Upper lobe of left lung (tissue), 6 donors: Measurements from ENCODE around the gene PDE7B. TPM values are rescaled to one million over a fixed set of nuclear protein-coding genes. Genes with fewer than 3 reads are reported as not detected.

Experiments
- ATAC-seq, 2 donors: fragments of 200-7000 bp; cut with Tn5 transposase; one replicate each; pipeline ENCODE4 v1.9.1; 2022; ENCODE audit warnings: mild to moderate bottlenecking in 2 of 2, moderate library complexity in 2 of 2; ENCODE audit not compliant: low FRiP score in 2 of 2
- DNase-seq, 2 donors: peaks; one replicate each; pipeline ENCODE4 v3.0.0-alpha.2; 2019 to 2020
- H3K27ac ChIP-seq, 4 donors: fragments of 200-600 bp; sonication (generic); one replicate each; pipeline ENCODE4 v1.5.1; 2016 to 2019
- H3K27me3 ChIP-seq, 4 donors: fragments of 200-600 bp; sonication (generic); one replicate each; pipeline ENCODE4 v1.5.1; 2017 to 2019
- H3K36me3 ChIP-seq, 4 donors: fragments of 200-600 bp; sonication (generic); one replicate each; pipeline ENCODE4 v1.5.1; 2016 to 2019
- H3K4me1 ChIP-seq, 4 donors: fragments of 200-600 bp; sonication (generic); one replicate each; pipeline ENCODE4 v1.5.1; 2018 to 2019
- H3K4me3 ChIP-seq, 4 donors: fragments of 200-600 bp; sonication (generic); one replicate each; pipeline ENCODE4 v1.5.1; 2017 to 2019; ENCODE audit warnings: mild to moderate bottlenecking in 2 of 4, moderate library complexity in 1 of 4
- H3K9me3 ChIP-seq, 4 donors: fragments of 200-600 bp; sonication (generic); one replicate each; pipeline ENCODE4 v1.5.1; 2018 to 2019
- EP300 ChIP-seq, 4 donors: sonication (generic); formaldehyde crosslinking; IDR thresholded peaks; one replicate each; pipeline ENCODE4 v1.5.1; 2017; ENCODE audit warnings: antibody characterized with exemption in 4 of 4, control low read depth in 2 of 4
- POLR2A ChIP-seq, 4 donors: fragments of 450-650 bp; IDR thresholded peaks; one replicate each; pipeline ENCODE4 v1.5.1; 2016 to 2017; ENCODE audit warnings: antibody characterized with exemption in 4 of 4, mild to moderate bottlenecking in 2 of 4
- POLR2AphosphoS5 ChIP-seq, 2 donors: sonication (generic); formaldehyde crosslinking; IDR thresholded peaks; one replicate each; pipeline ENCODE4 v1.5.1; 2017; ENCODE audit warnings: antibody characterized with exemption in 2 of 2
- WGBS, 2 donors: methylation state at CpG; one replicate each; pipeline ENCODE4 v1.1.5; 2017 to 2018; 5-methylcytosine and 5-hydroxymethylcytosine counted together
- total RNA-seq, 6 donors: library from RNA; depleted of rRNA in 4 of 6; stranded (reverse); fragments of >200 nt in 4 of 6; gene quantifications; one replicate each; pipeline versions ENCODE4 v1.1.0 to v1.2.1, GENCODE V29; 2016 to 2021
- TF ChIP-seq, protein P1 (sequence below), 6 experiments: fragments of 450-650 bp in 4 of 6; fragments of 200-600 bp in 2 of 6; sonication (generic) in 2 of 6; IDR thresholded peaks; one replicate each; pipeline ENCODE4 v1.5.1; 2016 to 2019; ENCODE audit warnings: antibody characterized with exemption in 6 of 6
- donor health status: DM: no; HTN: no; CAD: no; lungs with moderate emphysema.
- donor health status: DM: no; HTN: yes; CAD: no; lungs with severe emphysema.

The PDE7B gene
- total RNA-seq, 6 donors from 2014 or later, result 1.0 to 4.4 (median 2.6) TPM

DNA sequence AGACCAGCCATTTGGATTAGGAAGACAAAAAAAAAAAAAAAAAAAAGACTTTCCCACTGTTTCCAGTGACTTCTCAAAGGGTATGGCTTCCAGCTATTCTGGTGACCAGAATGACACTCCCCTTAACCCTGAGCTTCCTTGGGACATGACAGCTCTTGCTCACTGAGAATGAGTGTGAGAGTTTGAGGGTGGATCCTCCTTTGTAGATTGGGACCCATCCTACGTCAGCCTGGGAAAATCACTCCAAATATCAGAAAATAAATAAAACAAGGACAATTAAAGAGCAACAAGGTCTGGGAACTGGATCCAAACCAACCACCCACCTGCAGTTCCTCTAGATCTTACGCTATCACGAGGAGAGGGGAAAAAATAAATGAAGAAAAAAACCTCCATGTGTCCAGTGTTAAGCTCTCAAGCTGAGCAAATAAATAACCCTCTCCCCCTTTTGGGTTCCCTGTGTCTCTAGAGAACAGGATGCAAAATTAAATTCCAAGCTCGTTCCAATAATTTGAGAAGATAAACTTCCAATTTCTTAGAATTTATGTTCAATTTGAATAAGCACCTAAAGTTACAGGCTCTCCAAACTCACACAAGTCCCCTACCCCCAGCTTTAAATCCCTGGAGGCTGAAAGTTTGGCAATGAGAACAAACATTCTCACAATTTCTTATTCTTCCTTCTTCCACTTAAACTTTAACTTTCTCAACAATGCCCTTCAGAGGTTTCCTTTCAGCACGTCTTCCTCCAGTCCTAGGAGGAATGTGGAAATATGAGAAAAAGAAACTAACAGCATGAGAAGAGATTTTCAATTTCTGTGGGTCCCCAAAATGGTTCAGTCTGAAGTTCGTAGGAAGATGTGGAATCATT is 228.4 kb downstream of the PDE7B start:
- Histone ChIP-seq H3K4me1 (peaks cover 0 to 3% (median 0%) of the 10 kb centered on the region in 4 donors), H3K27me3 (no peaks in the 10 kb centered on the region), H3K27ac (peak overlapping the region in 1 of 4 donors; percentile 1), H3K36me3 (no peaks in the 10 kb centered on the region), H3K9me3 (no peaks in the 10 kb centered on the region), H3K4me3 (no peak overlapping the region)
- no peak for DNase-seq
- TF ChIP-seq POLR2AphosphoS5 (IDR thresholded peaks at IDR 0.05) (no peak), POLR2A (IDR thresholded peaks at IDR 0.05) (no peak), EP300 (IDR thresholded peaks at IDR 0.05) (no peak)
- TF ChIP-seq, protein P1, sequence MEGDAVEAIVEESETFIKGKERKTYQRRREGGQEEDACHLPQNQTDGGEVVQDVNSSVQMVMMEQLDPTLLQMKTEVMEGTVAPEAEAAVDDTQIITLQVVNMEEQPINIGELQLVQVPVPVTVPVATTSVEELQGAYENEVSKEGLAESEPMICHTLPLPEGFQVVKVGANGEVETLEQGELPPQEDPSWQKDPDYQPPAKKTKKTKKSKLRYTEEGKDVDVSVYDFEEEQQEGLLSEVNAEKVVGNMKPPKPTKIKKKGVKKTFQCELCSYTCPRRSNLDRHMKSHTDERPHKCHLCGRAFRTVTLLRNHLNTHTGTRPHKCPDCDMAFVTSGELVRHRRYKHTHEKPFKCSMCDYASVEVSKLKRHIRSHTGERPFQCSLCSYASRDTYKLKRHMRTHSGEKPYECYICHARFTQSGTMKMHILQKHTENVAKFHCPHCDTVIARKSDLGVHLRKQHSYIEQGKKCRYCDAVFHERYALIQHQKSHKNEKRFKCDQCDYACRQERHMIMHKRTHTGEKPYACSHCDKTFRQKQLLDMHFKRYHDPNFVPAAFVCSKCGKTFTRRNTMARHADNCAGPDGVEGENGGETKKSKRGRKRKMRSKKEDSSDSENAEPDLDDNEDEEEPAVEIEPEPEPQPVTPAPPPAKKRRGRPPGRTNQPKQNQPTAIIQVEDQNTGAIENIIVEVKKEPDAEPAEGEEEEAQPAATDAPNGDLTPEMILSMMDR (IDR thresholded peaks at IDR 0.05), result no peak
- WGBS, 2 donors, result 48 to 63% methylated on average over 6 of the region's 6 CpGs
- ATAC-seq, result no peak

DNA sequence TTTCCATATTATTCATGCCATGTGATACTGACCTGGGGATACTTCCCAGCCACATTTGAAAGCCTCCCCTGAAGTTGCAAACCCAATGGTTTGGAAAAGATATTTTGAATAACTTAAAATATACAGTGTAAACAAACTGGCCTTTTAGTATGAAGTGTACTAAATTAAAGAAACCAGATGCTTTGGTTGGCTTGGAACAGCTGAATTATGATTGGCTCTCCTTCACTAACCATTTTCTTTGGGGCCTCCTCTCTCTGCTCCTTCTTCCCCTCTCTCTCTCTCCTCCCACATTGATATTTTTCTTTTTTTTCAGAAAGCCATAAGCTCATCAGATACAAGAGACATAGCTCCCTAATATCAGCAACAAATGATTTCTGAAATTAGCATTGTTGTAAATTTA is 232.0 kb downstream of the PDE7B start:
- Histone ChIP-seq H3K9me3 (no peaks in the 10 kb centered on the region), H3K4me1 (peaks cover 0 to 3% (median 0%) of the 10 kb centered on the region in 4 donors), H3K4me3 (no peak overlapping the region), H3K27me3 (no peaks in the 10 kb centered on the region), H3K27ac (no peak overlapping the region), H3K36me3 (no peaks in the 10 kb centered on the region)
- TF ChIP-seq POLR2AphosphoS5 (IDR thresholded peaks at IDR 0.05), result no peak
- TF ChIP-seq, protein P1 (IDR thresholded peaks at IDR 0.05), result no peak
- TF ChIP-seq EP300 (IDR thresholded peaks at IDR 0.05), result no peak
- no peak for TF ChIP-seq POLR2A (IDR thresholded peaks at IDR 0.05)
- no peak for DNase-seq
- no peak for ATAC-seq

DNA sequence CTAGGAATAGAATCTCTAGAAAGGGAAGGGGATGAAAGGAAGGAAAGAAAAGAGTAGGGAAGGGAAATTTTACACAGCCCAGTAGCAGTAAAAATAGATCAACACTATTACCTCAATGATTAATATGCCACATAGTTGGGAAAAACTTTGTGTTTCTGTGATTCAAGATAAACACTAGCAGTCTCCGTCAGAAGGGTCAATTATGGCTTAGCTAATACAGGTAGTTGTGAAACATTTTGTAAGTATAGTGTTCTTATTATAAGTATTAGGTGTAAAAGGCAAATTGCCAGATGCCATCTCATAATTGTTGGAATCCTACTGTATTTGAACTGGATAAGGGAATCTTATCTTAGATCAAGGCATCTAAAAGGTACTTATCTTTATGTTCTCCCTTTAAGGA is 232.9 kb downstream of the PDE7B start:
- ATAC-seq (no peak), DNase-seq (no peak)
- Histone ChIP-seq H3K27me3 (no peaks in the 10 kb centered on the region), H3K4me3 (no peak overlapping the region), H3K9me3 (no peaks in the 10 kb centered on the region), H3K27ac (no peak overlapping the region), H3K4me1 (peaks cover 0 to 3% (median 0%) of the 10 kb centered on the region in 4 donors), H3K36me3 (no peaks in the 10 kb centered on the region)
- TF ChIP-seq POLR2A (IDR thresholded peaks at IDR 0.05) (no peak), EP300 (IDR thresholded peaks at IDR 0.05) (peak in 1 of 4 donors; percentile 20), POLR2AphosphoS5 (IDR thresholded peaks at IDR 0.05) (no peak)
- TF ChIP-seq, protein P1 (IDR thresholded peaks at IDR 0.05), result no peak
- WGBS, 2 donors, result 48 to 65% methylated on average over 1 of the region's 1 CpG

DNA sequence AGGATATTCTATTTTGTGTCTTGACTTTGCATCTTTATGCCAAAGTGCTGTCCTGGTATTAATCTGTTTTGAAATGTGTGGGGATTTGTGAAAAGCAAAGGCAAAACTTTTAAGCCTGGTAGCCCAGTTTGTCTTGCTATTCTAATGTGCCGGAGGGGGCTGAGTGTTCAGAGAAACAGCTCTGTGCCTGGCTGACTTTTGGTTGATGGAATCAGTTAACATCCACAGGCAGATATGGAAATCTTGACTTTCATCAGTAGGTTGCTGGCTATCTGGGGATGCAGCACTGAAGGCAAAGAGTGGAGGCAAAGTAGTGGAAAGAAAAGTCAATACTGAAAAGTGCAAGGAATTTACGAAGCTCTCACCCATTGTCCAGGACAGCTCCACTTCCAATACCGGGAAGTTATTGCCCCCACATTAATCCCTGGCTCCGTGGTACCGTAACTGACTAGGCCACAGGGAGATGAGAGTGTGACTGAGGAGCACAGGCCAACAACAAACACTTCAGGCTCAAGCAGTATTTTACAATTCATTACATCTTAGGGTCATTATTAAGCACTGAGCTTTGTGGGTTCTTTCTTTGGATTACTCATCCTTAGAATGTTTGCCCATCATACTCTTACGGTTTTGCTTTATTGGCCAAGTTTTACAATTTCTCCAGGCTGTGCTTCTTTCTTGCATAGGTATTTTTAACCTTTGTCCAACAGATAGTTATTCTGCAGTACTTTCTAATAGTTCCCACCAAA is 234.0 kb downstream of the PDE7B start:
- no peak overlapping the region for H3K27ac ChIP-seq
- TF ChIP-seq EP300 (IDR thresholded peaks at IDR 0.05) (no peak), POLR2A (IDR thresholded peaks at IDR 0.05) (no peak), POLR2AphosphoS5 (IDR thresholded peaks at IDR 0.05) (no peak)
- TF ChIP-seq, protein P1 (IDR thresholded peaks at IDR 0.05), result no peak
- no peak for ATAC-seq

More for the DNA sequence above, 234.0 kb downstream of the PDE7B start:
- H3K36me3 ChIP-seq, result no peaks in the 10 kb centered on the region
- 67 to 76% methylated on average over 6 of the region's 6 CpGs for WGBS, 2 donors
- no peaks in the 10 kb centered on the region for H3K9me3 ChIP-seq
- H3K4me1 ChIP-seq, result no peaks in the 10 kb centered on the region
- H3K4me3 ChIP-seq, result no peak overlapping the region
- no peaks in the 10 kb centered on the region for H3K27me3 ChIP-seq
- no peak for DNase-seq
